ENCODE measurements around the gene ARHGAP10. TPM values are rescaled to one million over a fixed set of nuclear protein-coding genes. Genes with fewer than 3 reads are reported as not detected.

ARHGAP10 gene
- total RNA-seq, 1 donor from 2014 or later, result 8.3 TPM

DNA sequence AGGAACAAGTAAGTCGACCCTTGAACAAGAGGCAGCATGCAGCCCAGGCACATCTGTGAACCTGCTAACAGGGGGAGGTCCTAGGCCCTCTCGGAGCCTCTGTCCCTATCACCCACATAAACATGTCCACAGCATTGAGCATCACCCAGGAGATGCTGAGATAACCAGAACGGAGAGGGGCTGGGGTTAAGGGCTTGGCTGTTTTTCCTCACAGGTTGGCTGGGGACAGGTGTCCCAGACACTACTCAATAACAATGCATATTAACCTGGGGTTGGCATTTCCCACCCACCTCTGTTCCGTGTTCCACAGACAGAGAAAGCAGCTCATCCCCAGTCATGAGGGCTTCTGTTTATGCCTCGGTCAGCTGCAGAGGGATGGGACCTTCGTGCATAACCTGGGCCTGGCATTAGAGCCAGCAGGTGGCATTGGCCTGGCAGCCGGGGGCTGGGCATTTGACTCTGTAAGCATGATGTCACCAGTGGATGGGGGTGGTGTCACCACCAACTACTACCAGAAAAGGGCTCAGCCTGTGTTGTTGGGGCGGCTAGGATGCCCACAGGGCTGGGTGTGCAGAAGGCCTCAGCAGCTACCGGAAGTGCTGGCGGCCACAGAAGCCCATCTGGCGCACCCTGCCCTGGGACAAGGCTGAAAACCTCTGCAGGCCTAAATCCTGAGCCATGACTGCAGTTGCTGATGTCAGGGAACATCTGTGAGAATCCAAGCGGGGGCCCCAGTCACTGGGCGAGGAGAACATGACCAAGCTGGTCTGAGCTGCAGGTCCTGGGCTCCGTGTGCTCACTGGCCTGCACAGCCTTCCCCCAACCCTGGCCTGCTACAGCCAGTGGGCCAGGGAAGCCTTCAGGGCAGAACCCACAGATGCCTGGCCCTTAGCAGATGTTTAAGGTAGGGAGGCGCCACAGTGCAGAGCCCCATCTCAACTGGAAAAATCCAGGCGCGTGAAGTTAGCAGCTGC, 358.9 kb downstream of the ARHGAP10 start:
- H3K27ac Mint-ChIP-seq, result no peak overlapping the region
- H3K4me1 Mint-ChIP-seq, result no peaks in the 10 kb centered on the region
- no peak for DNase-seq
- no peaks in the 10 kb centered on the region for H3K36me3 Mint-ChIP-seq (ENCODE audit: low read depth)
- H3K9me3 Mint-ChIP-seq, result peaks cover 10% of the 10 kb centered on the region
- intact Hi-C loops (cut with micrococcal nuclease), result no loop called here
- H3K4me3 Mint-ChIP-seq, result no peak overlapping the region
- H3K27me3 Mint-ChIP-seq, result no peaks in the 10 kb centered on the region

DNA sequence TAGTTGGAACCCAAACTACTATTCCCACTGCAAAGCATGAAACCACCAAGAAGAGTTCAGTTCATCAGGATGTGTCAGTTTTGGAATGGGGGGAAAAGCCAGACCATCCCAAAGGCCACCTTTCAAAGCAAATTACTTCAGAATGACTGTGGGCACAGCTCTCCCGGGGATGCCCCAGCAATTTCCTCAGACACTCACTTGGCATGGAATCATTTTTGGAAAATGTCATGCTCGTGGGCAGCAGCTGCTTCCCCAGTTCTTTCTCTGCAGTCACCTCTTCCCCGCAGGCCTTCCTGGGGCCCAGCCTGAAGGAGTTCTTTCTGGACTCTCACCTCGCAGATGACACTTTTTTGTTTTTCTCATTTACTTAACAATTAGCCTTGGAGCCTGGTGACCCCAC, 360.0 kb downstream of the ARHGAP10 start:
- no peaks in the 10 kb centered on the region for H3K27me3 Mint-ChIP-seq
- no peak overlapping the region for H3K27ac Mint-ChIP-seq
- peaks cover 3% of the 10 kb centered on the region for H3K9me3 Mint-ChIP-seq
- H3K4me1 Mint-ChIP-seq, result no peaks in the 10 kb centered on the region
- H3K4me3 Mint-ChIP-seq, result no peak overlapping the region
- intact Hi-C loops (cut with micrococcal nuclease), result no loop called here
- DNase-seq, result no peak
- H3K36me3 Mint-ChIP-seq (ENCODE audit: low read depth), result no peaks in the 10 kb centered on the region

DNA sequence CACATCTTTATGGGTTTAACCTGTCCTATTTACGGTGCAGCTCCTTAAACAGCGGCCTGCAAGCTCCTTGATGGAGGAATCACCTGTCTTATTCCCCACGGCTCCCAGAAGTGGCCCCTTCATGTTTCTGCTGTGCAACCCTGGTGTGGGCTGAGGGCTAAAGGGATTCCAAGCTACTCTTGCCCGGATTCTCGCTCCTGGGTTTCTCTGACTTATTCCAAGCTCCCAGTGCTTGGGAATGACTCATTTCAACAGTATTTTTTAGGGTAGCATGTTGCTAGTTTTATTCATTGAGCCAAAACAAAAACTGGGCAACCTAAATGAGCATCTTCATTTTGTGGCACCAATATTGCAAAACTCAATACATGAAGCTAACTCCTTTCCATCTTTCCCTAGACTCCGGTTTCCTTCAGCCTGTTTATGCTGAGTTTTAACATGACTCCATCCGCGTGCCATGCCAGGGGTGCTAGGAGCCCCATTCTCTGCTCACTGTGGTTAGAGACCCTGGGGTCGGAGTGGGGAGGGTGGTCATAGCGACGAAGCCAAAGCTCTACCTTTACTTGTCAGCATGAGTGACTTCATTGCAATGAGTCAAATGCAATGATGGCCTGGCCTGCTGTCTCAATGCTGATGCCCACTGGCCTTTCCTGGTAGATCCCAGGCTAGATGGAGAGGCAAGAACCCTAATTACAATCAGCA, 360.6 kb downstream of the ARHGAP10 start:
- no peak overlapping the region for H3K27ac Mint-ChIP-seq
- no peak for DNase-seq
- H3K36me3 Mint-ChIP-seq (ENCODE audit: low read depth), result no peaks in the 10 kb centered on the region
- intact Hi-C loops (cut with micrococcal nuclease), result no loop called here
- no peaks in the 10 kb centered on the region for H3K27me3 Mint-ChIP-seq
- H3K9me3 Mint-ChIP-seq, result no peaks in the 10 kb centered on the region
- no peak overlapping the region for H3K4me3 Mint-ChIP-seq
- no peaks in the 10 kb centered on the region for H3K4me1 Mint-ChIP-seq

DNA sequence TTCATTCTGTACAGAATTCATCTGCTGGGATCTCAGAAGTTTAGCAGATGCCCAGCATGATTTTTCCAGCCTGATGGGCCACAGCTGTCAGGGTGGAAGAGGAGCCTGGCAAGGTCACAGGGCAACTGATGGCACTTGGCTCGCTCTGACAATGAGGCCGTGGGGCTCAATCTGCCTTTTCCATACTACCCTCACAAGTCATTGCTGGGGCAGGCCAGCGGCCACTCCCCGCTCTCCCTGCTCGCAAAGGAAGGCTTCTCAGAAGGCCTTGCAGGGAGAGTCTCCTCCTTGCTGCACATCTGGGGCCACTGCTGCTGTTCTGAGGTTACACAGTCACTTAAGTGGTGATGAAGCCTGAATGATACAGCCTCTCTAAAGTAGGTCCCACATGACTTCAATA, 361.2 kb downstream of the ARHGAP10 start:
- Mint-ChIP-seq H3K36me3 (ENCODE audit: low read depth) (no peaks in the 10 kb centered on the region), H3K27ac (no peak overlapping the region), H3K4me1 (no peaks in the 10 kb centered on the region), H3K9me3 (no peaks in the 10 kb centered on the region), H3K4me3 (no peak overlapping the region), H3K27me3 (no peaks in the 10 kb centered on the region)
- intact Hi-C loops (cut with micrococcal nuclease), result no loop called here
- no peak for DNase-seq

DNA sequence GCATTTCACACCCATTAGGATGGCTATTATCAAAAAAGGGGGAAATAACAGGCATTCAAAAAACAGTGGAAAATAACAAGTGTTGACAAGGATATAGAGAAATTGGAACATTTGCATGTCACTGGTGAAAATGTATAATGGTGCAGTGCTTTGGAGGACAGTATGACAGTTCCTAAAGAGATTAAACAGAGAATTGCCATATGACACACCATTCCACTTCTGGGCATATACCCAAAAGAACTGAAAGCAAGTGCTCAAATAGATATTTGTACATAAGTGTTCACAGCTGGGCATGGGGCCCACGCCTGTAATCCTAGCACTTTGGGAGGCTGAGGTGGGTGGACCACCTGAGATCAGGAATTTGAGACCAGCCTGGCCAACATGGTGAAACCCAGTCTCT, 362.3 kb downstream of the ARHGAP10 start:
- no peak for DNase-seq
- no peaks in the 10 kb centered on the region for H3K36me3 Mint-ChIP-seq (ENCODE audit: low read depth)
- no peak overlapping the region for H3K4me3 Mint-ChIP-seq
- H3K4me1 Mint-ChIP-seq, result no peaks in the 10 kb centered on the region
- no peaks in the 10 kb centered on the region for H3K9me3 Mint-ChIP-seq
- H3K27ac Mint-ChIP-seq, result no peak overlapping the region
- H3K27me3 Mint-ChIP-seq, result no peaks in the 10 kb centered on the region
- intact Hi-C loops (cut with micrococcal nuclease), result no loop called here

DNA sequence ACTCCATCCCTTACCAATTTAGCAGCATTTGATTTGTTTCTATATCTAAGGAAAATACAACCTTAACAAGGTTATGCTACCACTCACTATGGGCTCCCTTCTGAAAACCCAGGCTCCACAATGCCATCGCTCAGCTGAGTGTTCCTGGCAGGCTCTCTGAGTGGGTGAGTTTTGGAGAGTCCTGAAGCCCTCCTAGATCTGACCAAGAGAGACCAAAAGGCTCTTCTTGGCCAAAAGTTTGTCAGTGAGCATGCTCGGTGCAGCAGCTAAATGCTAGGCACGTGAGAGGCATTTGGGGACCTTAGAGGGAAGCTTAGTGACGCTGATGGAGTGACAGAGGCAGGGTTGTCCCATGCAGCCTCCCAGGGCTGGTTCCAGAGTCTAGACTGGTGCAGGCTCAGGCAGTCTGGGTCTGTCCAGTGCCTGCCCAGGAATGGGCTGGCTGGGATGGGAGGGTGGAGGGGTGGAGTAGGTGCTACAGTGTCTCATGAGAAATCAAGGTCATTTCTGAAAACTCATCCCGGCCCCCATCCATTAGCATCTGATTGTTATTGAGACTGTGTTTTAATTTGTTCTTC, 363.5 kb downstream of the ARHGAP10 start:
- Mint-ChIP-seq H3K36me3 (ENCODE audit: low read depth) (no peaks in the 10 kb centered on the region), H3K4me1 (no peaks in the 10 kb centered on the region), H3K27ac (no peak overlapping the region), H3K27me3 (no peaks in the 10 kb centered on the region), H3K9me3 (no peaks in the 10 kb centered on the region), H3K4me3 (no peak overlapping the region)
- no peak for DNase-seq
- intact Hi-C loops (cut with micrococcal nuclease), result no loop called here

DNA sequence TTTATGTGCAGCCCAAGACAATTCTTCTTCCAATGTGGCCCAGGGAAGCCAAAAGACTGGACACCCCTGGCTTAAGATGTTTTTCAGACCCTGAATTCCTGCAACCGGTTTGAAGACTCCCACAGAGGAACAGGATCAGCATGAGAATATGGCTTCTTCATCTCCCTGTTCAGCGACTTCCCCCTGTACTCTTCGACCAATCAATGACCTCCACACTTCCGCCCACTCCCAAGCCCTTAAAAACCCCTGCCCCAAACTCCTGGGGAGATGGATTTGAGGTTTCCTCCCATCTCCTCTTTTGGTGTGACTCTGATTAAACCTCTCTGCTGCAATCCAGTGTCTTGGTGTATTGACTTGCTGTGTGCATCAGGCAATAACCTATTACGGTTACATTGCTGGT, 365.9 kb downstream of the ARHGAP10 start:
- Mint-ChIP-seq H3K9me3 (no peaks in the 10 kb centered on the region), H3K36me3 (ENCODE audit: low read depth) (no peaks in the 10 kb centered on the region), H3K27ac (no peak overlapping the region), H3K4me3 (no peak overlapping the region), H3K27me3 (no peaks in the 10 kb centered on the region), H3K4me1 (no peaks in the 10 kb centered on the region)
- intact Hi-C loops (cut with micrococcal nuclease), result no loop called here
- DNase-seq, result no peak

DNA sequence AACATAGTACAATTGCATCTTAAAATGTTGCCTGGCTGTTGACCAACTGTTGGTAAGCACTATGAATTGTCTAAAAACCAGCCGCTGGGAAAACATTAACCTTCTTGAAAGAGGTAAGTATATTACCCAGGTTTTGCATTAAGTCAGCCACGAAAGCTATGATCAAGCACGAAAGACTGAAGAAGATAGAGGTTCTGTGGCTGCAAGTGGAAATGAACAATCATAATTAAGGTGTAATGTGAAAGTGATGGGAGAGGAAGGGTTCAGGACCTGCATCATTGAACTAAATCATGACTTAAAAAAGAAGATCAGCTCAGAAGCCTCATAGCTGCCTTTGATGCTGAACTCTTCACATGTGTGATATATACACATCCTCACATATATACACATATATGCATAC, 369.3 kb downstream of the ARHGAP10 start:
- Mint-ChIP-seq H3K27ac (no peak overlapping the region), H3K4me1 (no peaks in the 10 kb centered on the region), H3K36me3 (ENCODE audit: low read depth) (no peaks in the 10 kb centered on the region), H3K4me3 (no peak overlapping the region), H3K9me3 (no peaks in the 10 kb centered on the region), H3K27me3 (no peaks in the 10 kb centered on the region)
- no peak for DNase-seq
- intact Hi-C loops (cut with micrococcal nuclease), result no loop called here

DNA sequence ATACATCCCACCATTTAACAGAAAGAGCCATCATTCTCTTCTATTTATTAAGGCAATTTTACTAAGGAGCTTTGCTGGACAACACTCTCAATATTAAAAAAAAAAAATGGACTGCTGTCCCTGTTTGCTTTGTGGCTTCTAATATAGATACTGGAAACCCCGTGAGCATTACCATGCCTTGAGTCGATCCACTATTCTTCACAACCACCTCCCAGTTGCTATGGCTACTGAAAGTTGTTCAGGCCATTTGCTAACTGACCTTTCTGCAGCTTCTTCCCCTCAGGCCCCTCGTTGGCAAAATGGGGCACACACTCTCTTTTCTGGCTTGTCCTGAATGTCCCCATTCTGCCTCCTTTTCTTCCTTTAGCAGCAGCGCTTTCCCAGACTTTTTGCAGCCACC, 369.9 kb downstream of the ARHGAP10 start:
- no peak for DNase-seq
- Mint-ChIP-seq H3K27me3 (no peaks in the 10 kb centered on the region), H3K36me3 (ENCODE audit: low read depth) (no peaks in the 10 kb centered on the region), H3K27ac (no peak overlapping the region), H3K4me1 (no peaks in the 10 kb centered on the region), H3K4me3 (no peak overlapping the region), H3K9me3 (no peaks in the 10 kb centered on the region)
- intact Hi-C loops (cut with micrococcal nuclease), result no loop called here

DNA sequence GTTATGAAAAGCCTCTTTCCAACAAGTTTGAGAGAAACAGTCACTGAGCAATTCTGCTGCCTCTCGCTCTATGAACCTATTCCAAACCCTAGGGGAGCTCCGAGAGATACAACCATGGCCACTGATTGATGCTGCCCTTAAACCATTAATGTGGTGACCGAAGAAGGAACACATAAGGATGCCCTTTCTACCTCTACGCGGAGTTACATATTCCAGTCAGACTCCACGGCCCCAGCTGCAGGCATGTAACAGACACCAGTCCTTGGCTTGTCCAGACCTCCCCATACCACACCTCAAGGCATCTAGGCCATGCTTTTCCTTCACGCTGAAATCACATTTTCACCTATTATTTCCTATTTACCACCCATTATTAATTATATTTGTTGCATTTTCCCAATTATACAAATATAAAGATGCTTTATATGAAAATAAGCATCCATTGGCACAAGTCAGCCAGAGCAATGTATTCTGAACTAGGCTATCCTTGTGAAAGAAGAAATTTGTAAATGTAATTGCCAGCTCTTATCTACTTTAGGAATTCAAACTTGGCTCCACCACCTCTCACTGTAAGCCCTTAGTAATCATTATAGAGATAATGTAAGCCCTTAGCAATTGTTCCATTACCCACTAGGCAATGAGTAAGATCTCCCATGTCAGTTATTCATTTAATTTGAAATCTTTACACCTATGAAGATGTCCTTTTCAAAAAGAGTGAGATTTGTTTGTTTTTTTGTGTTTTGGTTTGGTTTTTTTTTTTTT, 371.9 kb downstream of the ARHGAP10 start:
- intact Hi-C loops (cut with micrococcal nuclease), result no loop called here
- no peak for DNase-seq
- H3K36me3 Mint-ChIP-seq (ENCODE audit: low read depth), result no peaks in the 10 kb centered on the region
- no peak overlapping the region for H3K4me3 Mint-ChIP-seq
- H3K27ac Mint-ChIP-seq, result no peak overlapping the region
- no peaks in the 10 kb centered on the region for H3K4me1 Mint-ChIP-seq
- no peaks in the 10 kb centered on the region for H3K27me3 Mint-ChIP-seq
- H3K9me3 Mint-ChIP-seq, result no peaks in the 10 kb centered on the region

DNA sequence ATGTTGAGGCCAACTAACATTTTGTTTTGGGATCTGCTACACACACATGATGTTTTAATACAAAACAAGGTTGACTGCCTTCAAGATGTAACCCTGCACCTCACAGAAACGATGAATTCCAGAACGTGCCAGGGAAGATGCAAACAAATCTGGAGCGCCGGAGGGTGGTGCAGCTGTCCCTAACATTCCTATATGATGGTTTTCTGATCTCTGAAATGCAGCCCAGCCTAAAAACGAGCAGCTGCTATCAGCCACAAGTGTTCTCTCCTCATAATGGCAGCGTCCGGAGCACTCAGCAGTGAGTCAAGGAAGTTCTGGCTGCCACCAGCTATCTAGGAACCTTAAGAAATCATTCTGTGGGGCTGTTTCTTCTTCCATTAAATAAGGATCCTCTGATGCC, 376.9 kb downstream of the ARHGAP10 start:
- Mint-ChIP-seq H3K9me3 (no peaks in the 10 kb centered on the region), H3K36me3 (ENCODE audit: low read depth) (no peaks in the 10 kb centered on the region), H3K27ac (no peak overlapping the region), H3K4me3 (no peak overlapping the region), H3K27me3 (no peaks in the 10 kb centered on the region), H3K4me1 (peaks cover 9% of the 10 kb centered on the region)
- no peak for DNase-seq
- intact Hi-C loops (cut with micrococcal nuclease), result no loop called here

DNA sequence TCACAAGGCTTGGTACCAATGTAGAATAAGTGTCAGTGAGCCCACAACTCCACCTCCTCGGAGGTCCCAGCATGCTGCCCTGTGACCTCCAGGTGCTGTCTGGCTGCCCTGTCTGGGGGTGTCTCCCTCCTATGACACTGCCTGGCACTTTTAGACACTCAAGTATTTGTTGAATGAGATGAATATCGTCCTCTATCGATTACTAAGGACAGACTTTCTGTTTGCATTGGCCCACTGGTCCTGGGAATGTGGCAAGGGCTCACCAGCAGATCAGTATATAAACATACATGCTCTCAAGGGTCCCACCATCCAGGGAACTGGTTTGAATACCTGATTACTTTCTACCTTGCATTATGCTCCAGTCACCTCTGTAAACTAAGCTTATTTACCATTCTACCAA, 377.3 kb downstream of the ARHGAP10 start:
- no peak for DNase-seq
- intact Hi-C loops (cut with micrococcal nuclease), result no loop called here
- Mint-ChIP-seq H3K9me3 (no peaks in the 10 kb centered on the region), H3K4me1 (peaks cover 9% of the 10 kb centered on the region), H3K27me3 (no peaks in the 10 kb centered on the region), H3K4me3 (no peak overlapping the region), H3K27ac (no peak overlapping the region), H3K36me3 (ENCODE audit: low read depth) (no peaks in the 10 kb centered on the region)

DNA sequence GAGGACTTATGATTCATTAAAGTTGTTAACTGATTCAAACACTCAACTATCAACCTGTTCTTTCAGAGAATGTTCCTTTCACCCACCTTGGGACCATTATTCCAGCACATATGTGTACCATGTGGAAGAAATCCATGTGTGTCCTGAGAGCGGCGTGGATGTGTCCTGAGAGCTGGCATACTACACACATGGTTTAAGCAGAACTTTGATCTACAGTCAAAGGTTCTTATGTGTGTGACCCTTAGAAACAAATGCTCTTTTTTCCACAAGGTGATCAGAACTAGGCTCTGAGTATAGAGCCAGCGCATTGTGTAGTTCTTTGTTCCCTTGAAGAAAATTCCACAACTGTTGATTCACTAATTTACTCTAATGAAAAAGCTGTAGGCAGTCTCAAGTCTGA, 378.3 kb downstream of the ARHGAP10 start:
- intact Hi-C loops (cut with micrococcal nuclease), result no loop called here

More for the DNA sequence above, 378.3 kb downstream of the ARHGAP10 start:
- no peak overlapping the region for H3K27ac Mint-ChIP-seq
- H3K36me3 Mint-ChIP-seq (ENCODE audit: low read depth), result no peaks in the 10 kb centered on the region
- peaks cover 9% of the 10 kb centered on the region for H3K4me1 Mint-ChIP-seq
- no peak for DNase-seq
- no peaks in the 10 kb centered on the region for H3K9me3 Mint-ChIP-seq
- H3K27me3 Mint-ChIP-seq, result no peaks in the 10 kb centered on the region
- H3K4me3 Mint-ChIP-seq, result no peak overlapping the region
